Urothelium cell line (cell line): Measurements from ENCODE around the gene XPR1.
"Not testable (repeated sequence)": the region's sequence is repeated elsewhere in the genome, so short reads cannot be mapped to it uniquely, and the experiment has no call there.

Source experiments
- DNase-seq: peaks from one replicate; pipeline ENCODE4 v3.0.0; 2011; ENCODE audit warnings: low spot score, mixed read lengths
- FAIRE-seq: peaks from 2 replicates; lab custom pipeline; 2011; peaks lifted over from hg19 to GRCh38; lab: Jason Lieb, UNC

The XPR1 gene

DNA sequence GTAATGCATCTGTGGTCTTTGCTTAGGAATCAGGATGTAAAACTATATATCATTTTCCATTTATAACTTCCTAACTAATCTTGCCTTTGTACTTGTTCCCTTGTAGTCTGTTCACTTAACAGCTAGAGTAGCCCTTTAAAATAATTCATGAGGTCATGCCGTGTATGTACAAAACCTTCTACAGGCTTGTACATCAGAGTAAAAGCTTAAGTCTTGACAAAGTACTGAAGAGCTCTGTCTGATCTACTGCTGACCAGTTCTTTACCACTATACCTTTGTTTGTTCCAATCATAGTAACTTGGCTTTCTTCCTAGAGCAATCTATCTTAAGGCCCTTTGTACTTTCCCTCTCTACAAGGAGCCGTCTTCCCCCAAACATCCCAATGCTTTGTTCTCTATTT is 190.1 kb downstream of the XPR1 start:
- FAIRE-seq: no peak
- no peak for DNase-seq

DNA sequence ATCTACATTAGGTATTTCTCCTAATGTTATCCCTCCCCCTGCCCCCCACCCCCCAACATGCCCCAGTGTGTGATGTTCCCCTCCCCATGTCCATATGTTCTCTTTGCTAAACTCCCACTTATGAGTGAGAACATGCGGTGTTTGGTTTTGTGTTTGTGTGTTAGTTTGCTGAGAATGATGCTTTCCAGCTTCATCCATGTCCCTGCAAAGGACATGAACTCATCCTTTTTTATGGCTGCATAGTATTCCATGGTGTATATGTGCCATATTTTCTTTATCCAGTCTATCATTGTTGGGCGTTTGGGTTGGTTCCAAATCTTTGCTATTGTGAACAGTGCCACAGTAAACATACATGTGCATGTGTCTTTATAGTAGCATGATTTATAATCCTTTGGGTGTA is 199.7 kb downstream of the XPR1 start:
- FAIRE-seq, DNase-seq: not testable (repeated sequence)

DNA sequence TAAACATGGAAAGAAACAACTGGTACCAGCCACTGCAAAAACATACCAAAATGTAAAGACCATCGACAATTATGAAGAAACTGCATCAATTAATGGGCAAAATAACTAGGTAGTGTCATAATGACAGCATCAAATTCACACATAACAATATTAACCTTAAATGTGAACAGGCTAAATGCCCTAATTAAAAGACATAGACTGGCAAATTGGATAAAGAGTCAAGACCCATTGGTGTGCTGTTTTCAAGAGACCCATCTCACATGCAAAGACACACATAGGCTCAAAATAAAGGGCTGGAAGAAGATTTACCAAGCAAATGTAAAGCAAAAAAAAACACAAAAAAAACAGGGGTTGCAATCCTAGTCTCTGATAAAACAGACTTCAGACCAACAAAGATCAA is 201.4 kb downstream of the XPR1 start:
- FAIRE-seq: not testable (repeated sequence)

DNA sequence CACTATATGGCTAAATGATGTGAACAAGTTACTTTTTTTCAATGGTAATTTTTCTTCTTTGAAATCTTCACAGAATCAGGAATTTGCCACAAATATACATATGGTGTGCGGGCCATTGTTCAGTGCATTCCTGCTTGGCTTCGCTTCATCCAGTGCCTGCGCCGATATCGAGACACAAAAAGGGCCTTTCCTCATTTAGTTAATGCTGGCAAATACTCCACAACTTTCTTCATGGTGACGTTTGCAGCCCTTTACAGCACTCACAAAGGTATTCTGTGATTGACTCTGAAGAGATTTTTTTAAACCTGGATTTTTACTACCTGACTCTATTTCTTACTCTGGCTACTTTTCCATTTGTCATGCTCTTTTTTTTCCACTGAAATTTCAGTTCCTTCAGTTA is 204.6 kb downstream of the XPR1 start:
- no peak for FAIRE-seq
- no peak for DNase-seq

More for the DNA sequence above, 201.4 kb downstream of the XPR1 start:
- DNase-seq: not testable (repeated sequence)

DNA sequence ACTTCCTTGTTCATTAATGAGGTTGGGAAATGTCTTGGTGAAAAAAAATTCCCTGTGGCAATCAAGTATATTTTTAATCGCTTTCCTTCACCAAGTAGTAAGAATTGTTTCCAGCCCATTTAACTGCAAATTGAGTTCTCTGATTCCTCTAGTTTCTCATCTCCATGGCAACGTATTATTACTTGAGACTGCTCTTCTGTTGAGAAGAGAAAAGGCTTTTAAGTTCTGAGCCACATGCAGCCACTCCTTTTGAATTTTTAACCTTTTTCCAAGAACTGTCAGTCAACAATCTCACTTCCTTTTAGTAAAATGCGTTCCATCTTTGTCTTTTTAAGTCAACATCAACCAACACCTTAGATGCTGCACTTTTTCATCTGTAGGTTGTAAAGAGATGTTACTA is 205.2 kb downstream of the XPR1 start:
- DNase-seq (no peak), FAIRE-seq (no peak)

DNA sequence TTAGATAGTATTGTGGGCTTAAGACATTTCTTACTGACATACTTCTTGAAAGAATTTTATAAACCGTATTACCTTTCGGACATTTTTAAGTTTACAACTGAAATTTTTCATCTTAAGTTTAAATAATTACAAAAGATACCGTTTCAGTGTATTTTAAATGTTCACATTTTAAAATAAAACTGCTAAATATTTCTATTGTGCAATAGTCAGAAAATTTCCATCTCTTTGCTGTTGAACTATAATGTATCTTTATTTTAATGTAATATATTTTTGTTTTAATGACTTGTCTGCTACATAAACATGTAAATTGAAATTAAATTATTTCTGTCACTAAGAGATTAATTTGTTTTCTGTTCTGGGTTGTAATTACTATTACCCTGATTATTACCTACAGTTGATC is 206.7 kb downstream of the XPR1 start:
- no peak for FAIRE-seq
- DNase-seq: no peak

DNA sequence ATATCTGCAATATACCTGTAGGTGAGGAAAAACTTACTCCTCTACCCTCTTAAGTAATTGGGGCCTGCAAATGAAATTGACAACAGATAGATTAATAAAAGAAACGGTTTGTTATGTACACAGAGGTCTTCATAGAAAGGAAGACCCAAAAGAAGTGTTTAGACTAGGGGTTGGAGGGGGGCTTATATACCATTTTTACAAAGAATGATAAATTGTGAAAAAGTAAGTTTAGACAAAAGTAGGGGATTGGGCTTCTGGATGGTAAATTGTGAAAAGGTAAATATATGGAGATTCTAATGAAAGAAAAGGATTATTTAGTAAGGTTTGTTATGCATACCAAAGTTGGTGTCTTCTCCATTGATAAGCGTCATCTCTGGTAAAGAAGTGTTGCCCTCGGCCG is 207.7 kb downstream of the XPR1 start:
- no peak for DNase-seq
- FAIRE-seq: no peak

DNA sequence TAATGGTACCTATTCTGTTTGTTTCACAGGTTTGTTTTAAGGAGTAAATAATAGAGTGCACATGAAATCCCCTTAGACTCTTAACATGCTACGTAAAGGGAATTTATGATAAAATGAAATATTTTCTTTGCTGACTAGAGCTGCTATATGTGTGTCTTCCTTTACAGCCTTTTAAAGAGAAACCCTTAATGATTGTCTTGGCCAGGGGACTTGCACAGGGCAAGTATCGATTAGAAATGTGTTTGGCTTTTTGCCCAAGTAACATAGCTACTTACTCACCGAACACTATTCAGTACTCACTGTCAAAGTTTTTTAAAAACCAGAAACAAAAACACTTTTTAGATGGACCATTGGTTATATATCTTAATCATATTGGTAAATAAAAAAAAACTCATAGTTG is 209.6 kb downstream of the XPR1 start:
- no peak for FAIRE-seq
- no peak for DNase-seq

DNA sequence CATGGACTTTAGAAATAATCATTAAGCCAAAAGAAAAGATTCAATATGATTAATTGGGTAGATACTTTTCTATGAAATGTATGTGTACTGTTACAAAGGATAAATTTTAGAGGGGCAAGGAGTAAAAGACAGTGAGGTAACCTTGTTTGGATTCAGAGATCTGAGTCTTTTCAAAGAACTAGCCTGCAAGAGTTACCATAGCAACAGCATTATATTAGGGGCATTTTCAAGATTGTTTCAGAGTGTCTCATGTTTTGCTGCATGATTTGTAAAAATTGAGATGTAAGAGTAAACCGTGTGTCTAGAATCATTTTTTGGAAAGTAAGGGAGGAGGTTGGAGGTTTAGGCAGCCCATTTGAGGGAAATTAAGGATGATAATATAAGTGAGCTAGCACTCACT is 210.2 kb downstream of the XPR1 start:
- DNase-seq: peak; percentile 4
- no peak for FAIRE-seq

DNA sequence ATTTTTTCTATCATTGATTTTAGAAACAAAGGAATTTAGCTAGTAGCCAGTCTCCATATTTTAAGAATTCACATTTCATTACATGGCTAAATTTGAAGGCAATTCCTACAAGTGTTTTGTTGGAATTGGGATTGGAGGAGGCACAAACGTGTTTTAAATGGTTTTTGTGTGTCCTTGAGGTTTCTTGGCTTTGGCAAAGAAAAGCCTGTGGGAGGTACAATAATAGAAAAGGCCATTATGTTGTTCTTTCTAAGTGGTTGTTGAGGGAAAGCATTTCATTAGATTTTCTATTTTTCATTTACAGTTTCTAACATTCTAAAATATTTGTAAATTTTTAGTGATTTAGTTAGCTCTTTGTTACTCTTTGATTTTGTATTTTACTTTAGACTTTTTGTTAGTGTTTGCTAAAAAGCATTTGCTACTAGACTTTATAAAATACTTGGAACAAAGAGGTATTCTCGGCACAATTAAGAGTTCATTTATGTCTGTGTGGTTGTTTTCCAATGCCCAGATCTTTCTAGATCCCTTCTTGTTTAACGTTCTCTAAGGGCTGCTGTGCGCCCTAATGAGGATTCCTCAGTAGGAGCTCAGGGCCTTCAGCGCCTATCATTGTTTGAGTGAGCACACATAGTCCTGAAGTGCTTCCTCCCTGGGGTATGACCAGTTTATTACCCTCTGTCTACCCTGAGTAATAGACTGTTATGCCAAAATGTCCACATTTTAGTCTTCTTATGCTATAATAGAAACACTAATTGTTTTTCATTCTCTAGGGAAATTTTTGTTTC is 210.9 kb downstream of the XPR1 start:
- DNase-seq: no peak

DNA sequence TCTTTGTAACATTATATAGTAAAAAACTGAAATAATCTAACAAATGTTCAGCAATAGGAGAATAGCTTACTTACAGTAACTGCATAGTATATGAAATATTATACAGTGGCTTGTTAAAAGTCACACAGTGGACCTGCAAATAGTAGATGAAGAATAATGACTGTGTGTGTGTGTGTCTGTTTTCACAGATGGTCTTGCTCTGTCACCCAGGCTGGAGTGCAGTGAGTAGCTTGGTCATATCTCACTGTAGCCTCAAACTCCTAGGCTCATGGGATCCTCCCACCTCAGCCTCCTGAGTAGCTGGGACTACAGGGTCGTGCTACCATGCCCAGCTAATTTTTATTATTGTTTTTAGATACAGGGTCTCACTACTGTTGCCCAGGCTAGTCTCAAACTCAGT is 213.5 kb downstream of the XPR1 start:
- no peak for FAIRE-seq
- DNase-seq: no peak

More for the DNA sequence above, 210.9 kb downstream of the XPR1 start:
- no peak for FAIRE-seq

DNA sequence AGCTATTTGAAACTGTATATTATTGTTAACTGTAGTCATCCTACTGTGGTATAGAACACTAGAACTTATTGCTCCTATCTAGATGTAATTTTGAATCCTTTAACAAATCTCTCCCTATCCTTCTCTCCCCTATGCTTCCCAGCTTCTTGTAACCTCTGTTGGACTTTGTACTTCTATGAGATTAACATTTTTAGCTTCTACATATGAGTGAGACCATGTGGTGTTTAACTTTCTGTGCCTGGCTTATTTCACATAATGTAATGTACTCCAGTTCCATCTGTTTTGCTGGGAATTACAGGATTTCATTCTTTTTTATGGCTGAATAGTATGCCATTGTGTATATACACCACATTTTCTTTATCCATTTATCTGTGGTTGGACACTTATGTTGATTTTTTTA is 216.4 kb downstream of the XPR1 start:
- FAIRE-seq (no peak), DNase-seq (no peak)

DNA sequence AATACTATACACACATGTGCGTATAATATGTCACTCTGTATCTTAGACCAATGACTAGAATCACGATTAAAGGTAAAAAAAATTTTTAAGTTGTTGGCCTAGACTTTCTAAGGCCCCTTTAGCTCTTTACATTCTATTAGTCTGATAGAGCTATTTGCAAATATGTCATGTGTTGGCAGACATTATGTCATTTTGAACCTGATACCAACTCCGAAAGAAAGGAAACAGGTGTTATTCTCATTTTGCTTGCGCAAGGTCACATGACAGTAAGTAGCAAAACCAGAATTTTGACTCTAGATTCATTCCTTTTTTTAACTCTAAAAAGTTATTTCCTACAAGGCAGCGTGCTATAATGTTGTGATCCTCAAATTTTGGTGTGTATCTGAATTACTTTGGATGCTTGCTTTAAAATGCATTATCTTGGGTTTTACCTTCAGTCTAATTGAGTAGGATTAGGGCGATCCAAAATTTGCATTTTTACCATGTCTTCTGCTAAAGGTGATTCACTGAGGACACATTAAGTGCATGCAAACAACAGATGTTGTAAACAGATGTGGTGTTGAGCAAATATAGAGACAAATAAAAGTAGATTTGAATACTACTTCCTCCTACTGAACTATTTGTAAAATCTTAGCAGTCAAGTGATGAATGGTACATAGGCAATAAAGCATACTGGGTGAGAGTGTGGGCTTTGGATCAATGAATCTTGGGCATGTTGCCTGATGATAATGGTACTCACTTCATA is 217.4 kb downstream of the XPR1 start:
- FAIRE-seq: no peak

DNA sequence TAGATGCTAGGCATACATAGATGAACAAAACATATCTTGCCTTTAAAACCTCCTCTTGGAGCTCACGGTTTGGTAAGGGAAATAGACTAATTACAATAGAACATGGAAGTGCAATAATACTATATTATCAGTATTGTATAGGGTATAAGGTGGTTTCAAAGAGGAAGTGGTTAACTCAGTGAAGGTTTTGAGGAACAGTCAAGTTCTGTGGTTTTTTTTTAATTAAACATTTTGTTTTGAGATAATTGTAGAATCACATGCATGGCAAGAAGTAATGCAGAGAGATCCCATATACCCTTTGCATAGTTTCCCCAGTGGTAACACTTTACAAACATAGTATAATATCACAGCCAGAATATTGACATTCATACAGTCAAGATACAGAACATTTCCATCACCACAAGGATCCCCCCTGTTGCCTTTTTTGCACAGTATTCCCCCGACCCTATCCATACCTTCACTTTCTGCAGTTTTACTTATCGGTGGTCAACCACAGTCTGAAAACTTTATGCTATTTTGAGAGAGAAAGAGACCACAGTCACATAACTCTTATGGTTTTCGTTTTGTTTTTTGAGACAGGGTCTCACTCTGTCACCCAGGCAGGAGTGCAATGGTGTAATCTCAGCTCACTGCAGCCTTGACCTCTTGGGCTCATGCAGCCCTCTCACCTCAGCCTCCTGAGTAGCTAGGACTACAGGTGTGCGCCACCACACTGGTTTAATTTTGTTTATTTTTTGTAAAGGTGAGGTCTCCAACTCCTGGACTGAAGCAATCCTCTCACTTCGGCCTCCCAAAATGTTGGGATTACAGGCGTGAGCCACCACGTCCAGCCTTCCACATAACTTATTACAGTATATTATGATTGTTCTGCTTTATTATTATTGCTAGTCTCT is 220.4 kb downstream of the XPR1 start:
- FAIRE-seq: no peak
- no peak for DNase-seq

More for the DNA sequence above, 217.4 kb downstream of the XPR1 start:
- no peak for DNase-seq

DNA sequence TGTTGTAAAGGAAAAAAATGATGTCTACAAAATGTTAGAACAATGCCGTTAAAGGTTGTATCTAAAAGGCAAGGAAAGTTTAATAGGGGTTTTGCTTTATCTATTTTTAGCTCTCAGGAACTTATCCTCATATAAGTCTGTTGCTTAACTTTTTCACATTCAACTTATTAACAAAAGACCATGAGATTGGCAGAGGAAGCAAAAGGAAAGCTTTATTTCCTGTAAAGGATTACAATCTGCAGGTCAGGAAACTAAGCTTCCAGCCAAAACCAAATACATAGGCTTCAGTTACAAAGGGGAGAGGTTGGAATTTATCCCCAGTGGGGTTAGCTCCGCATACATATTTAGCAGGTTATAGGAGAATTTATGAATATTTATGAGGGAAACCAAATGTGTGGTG is 222.2 kb downstream of the XPR1 start:
- DNase-seq: no peak
- no peak for FAIRE-seq

DNA sequence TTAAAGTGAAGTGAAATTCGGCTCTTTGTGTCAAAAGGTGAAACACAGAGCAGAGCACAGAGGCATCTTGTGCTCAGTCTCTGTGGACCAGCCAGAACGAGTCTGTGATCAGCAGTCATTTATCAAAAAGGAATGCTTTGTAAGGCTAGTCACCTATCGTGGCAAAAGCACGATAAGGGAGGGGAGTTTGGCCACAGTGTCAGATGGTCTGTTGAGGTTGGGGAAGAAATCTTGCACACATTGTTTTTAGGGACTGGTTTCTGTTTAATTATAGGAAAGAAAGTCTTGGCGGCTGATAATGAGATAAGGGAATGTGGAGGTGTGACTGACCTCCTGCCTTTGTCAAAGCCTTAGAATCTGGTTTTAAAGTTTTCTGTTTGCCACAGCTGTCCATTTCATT is 222.6 kb downstream of the XPR1 start:
- DNase-seq: no peak
- no peak for FAIRE-seq

DNA sequence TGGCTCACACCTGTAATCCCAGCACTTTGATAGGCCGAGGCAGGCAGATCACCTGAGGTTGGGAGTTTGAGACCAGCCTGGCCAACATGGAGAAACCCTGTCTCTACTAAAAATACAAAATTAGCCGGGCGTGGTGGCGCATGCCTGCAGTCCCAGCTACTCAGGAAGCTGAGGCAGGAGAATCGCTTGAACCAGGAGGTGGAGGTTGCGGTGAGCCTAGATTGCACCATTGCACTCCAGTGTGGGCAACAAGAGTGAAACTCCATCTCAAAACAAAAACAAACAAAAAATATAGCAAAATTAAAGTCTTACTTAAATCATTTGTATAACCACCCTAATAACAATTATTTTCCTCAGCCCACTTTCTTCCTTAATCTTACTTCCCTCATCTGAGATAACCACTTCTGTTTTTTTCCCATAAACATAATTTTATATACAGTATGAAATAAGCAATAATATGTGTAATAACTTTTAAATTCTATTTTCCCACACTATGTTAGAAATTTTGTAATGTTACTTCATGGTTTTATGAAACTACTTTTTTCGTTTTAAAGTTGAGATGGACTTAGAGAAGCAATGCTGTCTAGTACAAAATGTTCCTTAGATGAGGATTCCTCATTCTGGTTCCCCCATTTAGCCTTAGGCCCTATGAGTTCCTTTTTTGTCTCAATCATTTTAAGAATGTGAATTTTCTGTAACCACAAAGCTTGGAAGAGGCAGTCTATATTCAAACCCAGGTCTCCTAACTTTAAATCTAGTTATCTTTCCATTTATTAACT is 226.3 kb downstream of the XPR1 start:
- DNase-seq, FAIRE-seq: not testable (repeated sequence)

DNA sequence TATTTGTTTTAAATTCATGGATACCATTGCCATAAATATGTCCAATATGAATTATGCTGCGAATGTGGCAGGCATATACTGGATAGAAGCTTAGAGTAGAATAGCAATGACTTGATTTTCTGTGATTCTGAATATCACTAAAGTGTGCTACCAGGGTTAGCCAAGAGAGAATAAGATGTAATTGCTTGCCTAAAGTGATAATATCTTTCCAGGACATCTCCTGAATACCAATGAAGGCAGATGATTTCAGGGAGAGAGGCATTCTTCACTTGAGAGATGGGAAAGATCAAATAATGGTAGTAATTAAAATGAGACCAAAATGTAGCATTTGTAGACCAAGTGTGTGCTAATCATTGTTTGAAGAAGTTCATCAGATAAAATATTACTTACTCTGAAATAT is 227.5 kb downstream of the XPR1 start:
- DNase-seq (no peak), FAIRE-seq (no peak)

DNA sequence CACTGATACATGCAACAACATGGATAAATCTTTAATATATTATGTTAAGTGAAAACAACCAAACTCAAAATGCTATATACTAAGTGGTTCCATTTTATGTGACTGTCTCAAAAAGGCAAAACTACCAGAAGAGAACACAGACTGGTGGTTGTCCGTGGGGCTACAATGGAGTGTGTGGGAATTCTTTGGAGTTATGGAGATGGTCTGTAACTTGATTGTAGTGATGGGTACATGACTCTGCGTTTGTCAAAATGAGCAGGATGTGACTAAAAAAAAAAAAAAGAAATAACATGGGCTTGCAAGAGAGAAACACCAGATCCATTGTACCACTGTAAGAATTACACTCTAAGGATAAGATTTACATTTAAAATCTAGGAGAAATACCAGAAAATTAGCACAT is 228.7 kb downstream of the XPR1 start:
- no peak for FAIRE-seq
- DNase-seq: no peak

DNA sequence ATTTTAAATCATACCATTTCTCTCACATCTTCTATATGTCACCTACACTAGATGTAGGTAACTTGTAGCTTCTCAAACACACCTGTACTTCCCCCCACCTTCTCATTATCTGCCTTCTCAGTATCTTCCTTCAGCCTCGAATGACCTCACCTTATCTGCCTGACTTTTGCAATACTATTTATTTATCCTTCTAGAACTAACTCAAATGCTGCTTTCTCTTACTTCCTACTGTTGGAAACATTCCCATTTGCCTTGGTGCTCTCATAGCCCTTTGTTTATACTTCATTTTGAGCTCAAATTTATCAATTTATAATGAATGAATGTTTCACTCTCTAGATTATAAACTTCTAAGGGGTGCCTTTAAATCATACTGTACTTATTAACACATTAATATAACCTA is 230.5 kb downstream of the XPR1 start:
- FAIRE-seq (no peak), DNase-seq (no peak)
